K562 (cell line): ENCODE measurements around the gene DAPK2. TPM values are rescaled to one million over a fixed set of nuclear protein-coding genes. Genes with fewer than 3 reads are reported as not detected.

Experiments used
- CSDE1 ChIP-seq, 2 experiments: fragments of 450-650 bp; IDR thresholded peaks; 2 replicates each; pipeline ENCODE4 v1.6.1; 2016; ENCODE audit warnings: mild to moderate bottlenecking in 1 of 2
- DMBX1 ChIP-seq: fragments of 250-450 bp; sonication (Bioruptor Pico); IDR thresholded peaks from 2 replicates; pipeline ENCODE4 v1.8.0; 2022; ENCODE audit warnings: inconsistent platforms, mild to moderate bottlenecking, moderate library complexity, borderline replicate concordance
- FOXJ2 ChIP-seq: fragments of 200-800 bp; sonication (Bioruptor generic); IDR thresholded peaks from 2 replicates; pipeline ENCODE4 v1.6.1; 2016; ENCODE audit warnings: missing genetic modification characterization, missing compliant biosample characterization
- IRF9 ChIP-seq: fragments of 450-650 bp; IDR thresholded peaks from 2 replicates; pipeline ENCODE4 v1.6.1; 2016; ENCODE audit warnings: missing biosample characterization, missing genetic modification characterization
- NKRF ChIP-seq: fragments of 450-650 bp; IDR thresholded peaks from 2 replicates; pipeline ENCODE4 v1.6.1; 2016; ENCODE audit warnings: borderline replicate concordance
- SMARCB1 ChIP-seq: IDR thresholded peaks from 2 replicates; pipeline ENCODE4 v1.6.1; 2011; ENCODE audit warnings: improper control_type of control experiment, low read depth; ENCODE audit not compliant: insufficient read length
- STAT6 ChIP-seq: sonication (generic); formaldehyde crosslinking; IDR thresholded peaks from 2 replicates; pipeline ENCODE4 v1.8.1; 2023; ENCODE audit warnings: mild to moderate bottlenecking, missing genetic modification reagents
- TRIM24 ChIP-seq, 2 experiments: fragments of 450-650 bp; IDR thresholded peaks; 2 replicates each; pipeline ENCODE4 v1.6.1; 2016
- ZBTB12 ChIP-seq: fragments of 250-450 bp; sonication (Bioruptor Pico); IDR thresholded peaks from 2 replicates; pipeline ENCODE4 v1.4.0; 2020
- ZKSCAN8 ChIP-seq: fragments of 200-800 bp; sonication (Bioruptor generic); IDR thresholded peaks from 2 replicates; pipeline ENCODE4 v1.6.1; 2016; ENCODE audit warnings: missing genetic modification characterization, missing compliant biosample characterization
- ZNF140 ChIP-seq: fragments of 250-450 bp; sonication (Bioruptor Pico); IDR thresholded peaks from 2 replicates; pipeline ENCODE4 v1.8.0; 2021; ENCODE audit warnings: moderate library complexity, mild to moderate bottlenecking, inconsistent platforms
- ZNF431 ChIP-seq: sonication (generic); formaldehyde crosslinking; IDR thresholded peaks from 2 replicates; pipeline ENCODE4 v1.8.0; 2022; ENCODE audit warnings: mild to moderate bottlenecking, missing genetic modification reagents
- polyA plus RNA-seq, 8 experiments: library from polyadenylated mRNA; depleted of rRNA in 4 of 8; stranded (reverse) in 5 of 8; unstranded in 3 of 8; fragments of >200 nt; fragmentation: Nextera tagmentation in 2 of 8; fragmentation: Illumina TruSeq in 1 of 8; extraction: Ambion mirVana in 2 of 8; extraction: Trizol in 1 of 8; gene quantifications; 2 replicates each; pipeline versions ENCODE4 v1.2.1 to v1.2.3, GENCODE V29; 2011 to 2014; ENCODE audit warnings: inconsistent platforms in 1 of 8, missing spikeins in 1 of 8
- total RNA-seq, 7 experiments: library from RNA; depleted of rRNA in 6 of 7; stranded (reverse); fragments of >200 nt in 6 of 7; fragmentation: Illumina TruSeq in 2 of 7; extraction: Trizol in 2 of 7; gene quantifications; 2 replicates each; pipeline versions ENCODE4 v1.2.1 to v1.2.3, GENCODE V29; 2011 to 2021; ENCODE audit warnings: low replicate concordance in 1 of 7
- TF ChIP-seq, protein P1 (sequence below): fragments of 450-650 bp; conservative IDR thresholded peaks from 2 replicates; pipeline ENCODE4 v1.6.1; 2016; ENCODE audit warnings: missing genetic modification characterization, low read depth, mild to moderate bottlenecking, control low read depth, missing compliant biosample characterization
- TF ChIP-seq, protein P2 (sequence below): fragments of 200-800 bp; sonication (Bioruptor generic); IDR thresholded peaks from 2 replicates; pipeline ENCODE4 v1.6.1; 2017; ENCODE audit warnings: missing genetic modification characterization, missing compliant biosample characterization
- TF ChIP-seq, protein P3 (sequence below), 2 experiments: fragments of 200-800 bp in 1 of 2; sonication (Bioruptor generic) in 1 of 2; sonication (generic) in 1 of 2; formaldehyde crosslinking in 1 of 2; IDR thresholded peaks in 1 of 2; conservative IDR thresholded peaks in 1 of 2; 2 replicates each; pipeline versions ENCODE4 v1.5.0 to v1.6.1; 2016 to 2020; ENCODE audit warnings: missing compliant biosample characterization in 1 of 2, missing genetic modification characterization in 1 of 2, missing genetic modification reagents in 1 of 2

The DAPK2 gene
- total and polyA plus RNA-seq, 9 of the 15 experiments (the other 6 are each of a cell fraction or from before 2014, with no cell fraction given), result 0.14 to 5.2 (median 2.2) TPM

GRCh38 chr15:63892794-63893441, 153.4 kb downstream of the DAPK2 start (continued):
- peak; percentile 62; the same call in 1 of the 2 replicates for TF ChIP-seq DMBX1
- TF ChIP-seq IRF9, result no peak
- TF ChIP-seq, protein P1, sequence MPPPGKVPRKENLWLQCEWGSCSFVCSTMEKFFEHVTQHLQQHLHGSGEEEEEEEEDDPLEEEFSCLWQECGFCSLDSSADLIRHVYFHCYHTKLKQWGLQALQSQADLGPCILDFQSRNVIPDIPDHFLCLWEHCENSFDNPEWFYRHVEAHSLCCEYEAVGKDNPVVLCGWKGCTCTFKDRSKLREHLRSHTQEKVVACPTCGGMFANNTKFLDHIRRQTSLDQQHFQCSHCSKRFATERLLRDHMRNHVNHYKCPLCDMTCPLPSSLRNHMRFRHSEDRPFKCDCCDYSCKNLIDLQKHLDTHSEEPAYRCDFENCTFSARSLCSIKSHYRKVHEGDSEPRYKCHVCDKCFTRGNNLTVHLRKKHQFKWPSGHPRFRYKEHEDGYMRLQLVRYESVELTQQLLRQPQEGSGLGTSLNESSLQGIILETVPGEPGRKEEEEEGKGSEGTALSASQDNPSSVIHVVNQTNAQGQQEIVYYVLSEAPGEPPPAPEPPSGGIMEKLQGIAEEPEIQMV, result no peak
- TF ChIP-seq, protein P2, sequence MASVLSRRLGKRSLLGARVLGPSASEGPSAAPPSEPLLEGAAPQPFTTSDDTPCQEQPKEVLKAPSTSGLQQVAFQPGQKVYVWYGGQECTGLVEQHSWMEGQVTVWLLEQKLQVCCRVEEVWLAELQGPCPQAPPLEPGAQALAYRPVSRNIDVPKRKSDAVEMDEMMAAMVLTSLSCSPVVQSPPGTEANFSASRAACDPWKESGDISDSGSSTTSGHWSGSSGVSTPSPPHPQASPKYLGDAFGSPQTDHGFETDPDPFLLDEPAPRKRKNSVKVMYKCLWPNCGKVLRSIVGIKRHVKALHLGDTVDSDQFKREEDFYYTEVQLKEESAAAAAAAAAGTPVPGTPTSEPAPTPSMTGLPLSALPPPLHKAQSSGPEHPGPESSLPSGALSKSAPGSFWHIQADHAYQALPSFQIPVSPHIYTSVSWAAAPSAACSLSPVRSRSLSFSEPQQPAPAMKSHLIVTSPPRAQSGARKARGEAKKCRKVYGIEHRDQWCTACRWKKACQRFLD, result 0 out of 2 replicates have a peak, but pooled peaks have one; percentile 39
- TF ChIP-seq NKRF, result no peak
- no peak for TF ChIP-seq FOXJ2 (tag)
- no peak for TF ChIP-seq ZNF140 (CRISPR knock-in tag)
- TF ChIP-seq ZKSCAN8 (CRISPR knock-in tag), result no peak
- TF ChIP-seq TRIM24 (IDR thresholded peaks at IDR 0.05), result no peak
- no peak for TF ChIP-seq ZBTB12
- TF ChIP-seq ZNF431, result no peak
- TF ChIP-seq CSDE1 (IDR thresholded peaks at IDR 0.05), result no peak
- TF ChIP-seq, protein P3, sequence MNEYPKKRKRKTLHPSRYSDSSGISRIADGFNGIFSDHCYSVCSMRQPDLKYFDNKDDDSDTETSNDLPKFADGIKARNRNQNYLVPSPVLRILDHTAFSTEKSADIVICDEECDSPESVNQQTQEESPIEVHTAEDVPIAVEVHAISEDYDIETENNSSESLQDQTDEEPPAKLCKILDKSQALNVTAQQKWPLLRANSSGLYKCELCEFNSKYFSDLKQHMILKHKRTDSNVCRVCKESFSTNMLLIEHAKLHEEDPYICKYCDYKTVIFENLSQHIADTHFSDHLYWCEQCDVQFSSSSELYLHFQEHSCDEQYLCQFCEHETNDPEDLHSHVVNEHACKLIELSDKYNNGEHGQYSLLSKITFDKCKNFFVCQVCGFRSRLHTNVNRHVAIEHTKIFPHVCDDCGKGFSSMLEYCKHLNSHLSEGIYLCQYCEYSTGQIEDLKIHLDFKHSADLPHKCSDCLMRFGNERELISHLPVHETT (CRISPR knock-in tag; conservative IDR thresholded peaks at IDR 0.05 in 1 of 2, IDR thresholded peaks at IDR 0.05 in 1 of 2), result 0 out of 4 replicates have a peak, but pooled peaks of 1 of the 2 experiments have one; percentile 20
- no peak for TF ChIP-seq SMARCB1
- no peak for TF ChIP-seq STAT6 (CRISPR knock-in tag)
